Mesendoderm (in vitro differentiated cells): Measurements from ENCODE around the gene PTPRU.

Experiments
- DNase-seq: peaks from one replicate; pipeline ENCODE4 v3.0.0; 2013
- H2AK5ac ChIP-seq: 2 replicates; pipeline ENCODE4 v1.6.1; 2013; ENCODE audit warnings: low read length, inconsistent platforms
- H2BK120ac ChIP-seq: 2 replicates; pipeline ENCODE4 v1.6.1; 2013; ENCODE audit warnings: low read depth, mild to moderate bottlenecking, low read length, moderate library complexity, mixed read lengths
- H2BK15ac ChIP-seq: replicated peaks from 2 replicates; pipeline ENCODE4 v1.6.1; 2013; ENCODE audit warnings: low read depth, mild to moderate bottlenecking, moderate library complexity
- H2BK5ac ChIP-seq: 2 replicates; pipeline ENCODE4 v1.6.1; 2013; ENCODE audit warnings: low read length, inconsistent platforms
- H3K18ac ChIP-seq: 2 replicates; pipeline ENCODE4 v1.6.1; 2013; ENCODE audit warnings: mild to moderate bottlenecking, low read length, mixed read lengths
- H3K23ac ChIP-seq: one replicate; pipeline ENCODE4 v1.6.1; 2013; ENCODE audit warnings: low read length
- H3K27ac ChIP-seq: 2 replicates; pipeline ENCODE4 v1.5.1; 2013; ENCODE audit warnings: low read depth, mild to moderate bottlenecking, inconsistent platforms, low read length, moderate library complexity
- H3K27me3 ChIP-seq: 2 replicates; pipeline ENCODE4 v1.6.1; 2013; ENCODE audit warnings: low read length, control low read depth, mild to moderate bottlenecking, inconsistent platforms; ENCODE audit not compliant: insufficient read depth, poor library complexity
- H3K36me3 ChIP-seq: 2 replicates; pipeline ENCODE4 v1.6.1; 2013; ENCODE audit warnings: low read length, inconsistent platforms; ENCODE audit not compliant: control insufficient read depth, insufficient read depth
- H3K4ac ChIP-seq: one replicate; pipeline ENCODE4 v1.6.1; 2013; ENCODE audit warnings: low read depth, mild to moderate bottlenecking, low read length, moderate library complexity
- H3K4me1 ChIP-seq: 2 replicates; pipeline ENCODE4 v1.6.1; 2013; ENCODE audit warnings: low read depth, low read length, inconsistent platforms; ENCODE audit not compliant: control insufficient read depth
- H3K4me2 ChIP-seq: 2 replicates; pipeline ENCODE4 v1.6.1; 2013; ENCODE audit warnings: low read length
- H3K4me3 ChIP-seq: 2 replicates; pipeline ENCODE4 v1.5.1; 2013; ENCODE audit warnings: mild to moderate bottlenecking, low read length
- H3K56ac ChIP-seq: one replicate; pipeline ENCODE4 v1.6.1; 2013; ENCODE audit warnings: low read length
- H3K79me1 ChIP-seq: 2 replicates; pipeline ENCODE4 v1.6.1; 2013; ENCODE audit warnings: low read length, inconsistent platforms
- H3K79me2 ChIP-seq: 2 replicates; pipeline ENCODE4 v1.6.1; 2013; ENCODE audit warnings: mild to moderate bottlenecking, low read length; ENCODE audit not compliant: control insufficient read depth, insufficient read depth
- H3K9ac ChIP-seq: 2 replicates; pipeline ENCODE4 v1.6.1; 2013; ENCODE audit warnings: low read length, inconsistent platforms
- H4K5ac ChIP-seq: one replicate; pipeline ENCODE4 v1.6.1; 2013; ENCODE audit warnings: low read length
- H4K8ac ChIP-seq: one replicate; pipeline ENCODE4 v1.6.1; 2013; ENCODE audit warnings: low read depth, mild to moderate bottlenecking, control low read depth, low read length, moderate library complexity
- WGBS: extraction: QIAGEN DNeasy Blood & Tissue Kit; methylation state at CpG from one replicate; pipeline ENCODE4 v1.1.7; 2013; ENCODE audit warnings: low lambda C conversion rate, missing lambda C conversion rate; ENCODE audit not compliant: insufficient coverage; ENCODE audit errors: extremely low coverage; 5-methylcytosine and 5-hydroxymethylcytosine counted together

Gene PTPRU

GRCh38 chr1:29330089-29330488 is 93.8 kb downstream of the PTPRU start:
- Histone ChIP-seq H3K79me2 (no peaks in the 10 kb centered on the region), H3K23ac (no peak overlapping the region), H3K18ac (no peak overlapping the region), H3K4me1 (peaks cover 6% of the 10 kb centered on the region), H3K27me3 (no peaks in the 10 kb centered on the region), H3K27ac (no peak overlapping the region), H3K9ac (no peak overlapping the region), H4K8ac (no peak overlapping the region), H2BK15ac (no peak overlapping the region), H2BK120ac (no peak overlapping the region), H3K4me3 (no peak overlapping the region), H3K4me2 (no peak overlapping the region), H3K36me3 (peaks cover 3% of the 10 kb centered on the region), H2AK5ac (no peak overlapping the region), H3K79me1 (no peaks in the 10 kb centered on the region), H2BK5ac (no peak overlapping the region), H3K4ac (no peak overlapping the region), H4K5ac (no peak overlapping the region), H3K56ac (no peak overlapping the region)
- no CpG with 5 or more reads among the region's 2 CpGs for WGBS
- no peak for DNase-seq

GRCh38 chr1:29330856-29331255 is 94.5 kb downstream of the PTPRU start:
- H2BK120ac ChIP-seq = no peak overlapping the region
- H3K27ac ChIP-seq = no peak overlapping the region
- H3K4me3 ChIP-seq = no peak overlapping the region
- H3K36me3 ChIP-seq = peaks cover 2% of the 10 kb centered on the region
- H2BK5ac ChIP-seq = no peak overlapping the region
- no peaks in the 10 kb centered on the region for H3K79me1 ChIP-seq
- no peak overlapping the region for H3K4me2 ChIP-seq
- no peak overlapping the region for H3K4ac ChIP-seq
- no CpG with 5 or more reads among the region's 7 CpGs for WGBS
- no peak overlapping the region for H3K18ac ChIP-seq
- peaks cover 2% of the 10 kb centered on the region for H3K4me1 ChIP-seq
- peak overlapping the region; percentile 15 for H3K56ac ChIP-seq
- H3K23ac ChIP-seq = no peak overlapping the region
- DNase-seq = no peak
- no peak overlapping the region for H4K5ac ChIP-seq
- no peaks in the 10 kb centered on the region for H3K27me3 ChIP-seq
- H4K8ac ChIP-seq = no peak overlapping the region
- no peak overlapping the region for H2AK5ac ChIP-seq
- H2BK15ac ChIP-seq = no peak overlapping the region
- no peak overlapping the region for H3K9ac ChIP-seq
- no peaks in the 10 kb centered on the region for H3K79me2 ChIP-seq

GRCh38 chr1:29331309-29331708 is 95.0 kb downstream of the PTPRU start:
- H3K9ac ChIP-seq = no peak overlapping the region
- H3K4me2 ChIP-seq = no peak overlapping the region
- no peak overlapping the region for H2BK5ac ChIP-seq
- no peak overlapping the region for H3K27ac ChIP-seq
- H2AK5ac ChIP-seq = no peak overlapping the region
- H3K23ac ChIP-seq = no peak overlapping the region
- H4K5ac ChIP-seq = no peak overlapping the region
- no peak overlapping the region for H3K4me3 ChIP-seq
- no peaks in the 10 kb centered on the region for H3K79me2 ChIP-seq
- no peak for DNase-seq
- H3K27me3 ChIP-seq = no peaks in the 10 kb centered on the region
- H3K79me1 ChIP-seq = no peaks in the 10 kb centered on the region
- H3K56ac ChIP-seq = no peak overlapping the region
- peaks cover under 1% of the 10 kb centered on the region for H3K36me3 ChIP-seq
- peaks cover 2% of the 10 kb centered on the region for H3K4me1 ChIP-seq
- no peak overlapping the region for H2BK15ac ChIP-seq
- H4K8ac ChIP-seq = no peak overlapping the region
- no peak overlapping the region for H2BK120ac ChIP-seq
- H3K4ac ChIP-seq = no peak overlapping the region
- H3K18ac ChIP-seq = no peak overlapping the region

- Histone ChIP-seq H3K4me3 (no peak overlapping the region), H2BK15ac (no peak overlapping the region), H3K27me3 (no peaks in the 10 kb centered on the region), H3K79me1 (no peaks in the 10 kb centered on the region), H2BK5ac (no peak overlapping the region), H4K5ac (no peak overlapping the region), H4K8ac (no peak overlapping the region), H3K4ac (no peak overlapping the region), H3K23ac (no peak overlapping the region), H3K56ac (no peak overlapping the region), H3K79me2 (no peaks in the 10 kb centered on the region), H3K36me3 (no peaks in the 10 kb centered on the region), H3K18ac (no peak overlapping the region), H3K9ac (no peak overlapping the region), H3K27ac (no peak overlapping the region), H2BK120ac (no peak overlapping the region), H3K4me2 (no peak overlapping the region), H2AK5ac (no peak overlapping the region), H3K4me1 (peaks cover 2% of the 10 kb centered on the region)
- no peak for DNase-seq
- no CpG with 5 or more reads among the region's 1 CpG for WGBS
Observed at GRCh38 chr1:29331729-29332128, 95.4 kb downstream of the PTPRU start.

- no CpG with 5 or more reads among the region's 6 CpGs for WGBS
- no peak overlapping the region for H3K27ac ChIP-seq
- DNase-seq = peak; percentile 84
Observed at GRCh38 chr1:29332204-29332603, 95.9 kb downstream of the PTPRU start.

GRCh38 chr1:29333008-29333407 is 96.7 kb downstream of the PTPRU start:
- Histone ChIP-seq H3K18ac (no peak overlapping the region), H3K4me1 (peaks cover 2% of the 10 kb centered on the region), H3K27me3 (no peaks in the 10 kb centered on the region), H3K27ac (no peak overlapping the region), H2BK5ac (no peak overlapping the region), H3K23ac (no peak overlapping the region), H4K5ac (no peak overlapping the region), H2BK120ac (no peak overlapping the region), H3K4ac (no peak overlapping the region), H3K56ac (no peak overlapping the region), H3K36me3 (no peaks in the 10 kb centered on the region), H2BK15ac (no peak overlapping the region), H3K79me1 (no peaks in the 10 kb centered on the region), H4K8ac (no peak overlapping the region), H3K4me3 (no peak overlapping the region), H2AK5ac (no peak overlapping the region), H3K4me2 (no peak overlapping the region), H3K79me2 (no peaks in the 10 kb centered on the region), H3K9ac (no peak overlapping the region)
- WGBS = no CpG with 5 or more reads among the region's 3 CpGs
- no peak for DNase-seq

More at GRCh38 chr1:29332204-29332603, 95.9 kb downstream of the PTPRU start:
- H3K18ac ChIP-seq = no peak overlapping the region
- H3K23ac ChIP-seq = no peak overlapping the region
- no peak overlapping the region for H4K8ac ChIP-seq
- no peaks in the 10 kb centered on the region for H3K79me2 ChIP-seq
- no peaks in the 10 kb centered on the region for H3K36me3 ChIP-seq
- no peak overlapping the region for H3K9ac ChIP-seq
- H3K79me1 ChIP-seq = no peaks in the 10 kb centered on the region
- H2BK5ac ChIP-seq = no peak overlapping the region
- no peak overlapping the region for H3K4ac ChIP-seq
- H2AK5ac ChIP-seq = no peak overlapping the region
- no peak overlapping the region for H3K4me3 ChIP-seq
- no peak overlapping the region for H2BK15ac ChIP-seq
- no peak overlapping the region for H3K56ac ChIP-seq
- H3K4me1 ChIP-seq = peaks cover 2% of the 10 kb centered on the region
- H3K4me2 ChIP-seq = no peak overlapping the region
- no peak overlapping the region for H4K5ac ChIP-seq
- no peak overlapping the region for H2BK120ac ChIP-seq
- no peaks in the 10 kb centered on the region for H3K27me3 ChIP-seq
